Left lung (tissue), 10 donors: Measurements from ENCODE around the gene RGS11. TPM values are rescaled to one million over a fixed set of nuclear protein-coding genes. Genes with fewer than 3 reads are reported as not detected.

Source experiments
- ATAC-seq: fragments of 200-7000 bp; cut with Tn5 transposase; one replicate; pipeline ENCODE4 v1.9.1; 2020; ENCODE audit warnings: moderate library complexity
- DNase-seq, 4 donors: peaks; one replicate each; pipeline ENCODE4 v3.0.0-alpha.2; 2013 to 2020
- H3K27ac ChIP-seq, 2 donors: fragments of 200-600 bp; sonication (generic) in 1 of 2; one replicate each; pipeline versions ENCODE4 v1.5.0 to v1.8.0; 2020 to 2021
- H3K27me3 ChIP-seq, 2 donors: fragments of 200-600 bp; sonication (generic) in 1 of 2; one replicate each; pipeline versions ENCODE4 v1.5.0 to v1.8.0; 2020 to 2021
- H3K36me3 ChIP-seq, 2 donors: fragments of 200-600 bp; sonication (generic) in 1 of 2; one replicate each; pipeline versions ENCODE4 v1.5.0 to v1.8.0; 2020 to 2021
- H3K4me1 ChIP-seq, 2 donors: fragments of 200-600 bp; one replicate each; pipeline ENCODE4 v1.8.0; 2021
- H3K4me3 ChIP-seq, 2 donors: fragments of 200-600 bp; sonication (generic) in 1 of 2; one replicate each; pipeline versions ENCODE4 v1.5.0 to v1.8.0; 2020 to 2021; ENCODE audit warnings: mild to moderate bottlenecking in 1 of 2
- H3K9me3 ChIP-seq, 2 donors: fragments of 200-600 bp; sonication (generic) in 1 of 2; one replicate each; pipeline versions ENCODE4 v1.5.0 to v1.8.0; 2020 to 2021
- intact Hi-C, 2 donors: fragments of 100-400 bp; cut with DNase I; formaldehyde crosslinking; loops; one replicate each; pipeline versions ENCODE4 v1.11.2 to v1.14.2; 2022
- polyA plus RNA-seq, 6 donors: library from polyadenylated mRNA; unstranded; fragments of 120-200 nt; gene quantifications; one replicate each; pipeline ENCODE4 v1.2.1, GENCODE V29; 2013; ENCODE audit not compliant: insufficient read length in 6 of 6
- total RNA-seq, 2 donors: library from RNA; stranded (reverse); fragmentation: NEBNext Ultra II Directional; extraction: Animal tissue kit (Norgen Biotek cat#: 25700); gene quantifications; one replicate each; pipeline ENCODE4 v1.2.1, GENCODE V29; 2021
- TF ChIP-seq, protein P1 (sequence below), 2 donors: fragments of 200-600 bp; sonication (generic) in 1 of 2; IDR thresholded peaks; one replicate each; pipeline versions ENCODE4 v1.5.0 to v1.8.0; 2021; ENCODE audit warnings: antibody characterized with exemption in 2 of 2
- donor health status: DM: no; HTN: yes; CAD: no.
- donor health status: DM: no; HTN: no; CAD: no.

Gene RGS11
- total and polyA plus RNA-seq, 8 donors: 1.8 to 8.3 (median 4.1) TPM

DNA sequence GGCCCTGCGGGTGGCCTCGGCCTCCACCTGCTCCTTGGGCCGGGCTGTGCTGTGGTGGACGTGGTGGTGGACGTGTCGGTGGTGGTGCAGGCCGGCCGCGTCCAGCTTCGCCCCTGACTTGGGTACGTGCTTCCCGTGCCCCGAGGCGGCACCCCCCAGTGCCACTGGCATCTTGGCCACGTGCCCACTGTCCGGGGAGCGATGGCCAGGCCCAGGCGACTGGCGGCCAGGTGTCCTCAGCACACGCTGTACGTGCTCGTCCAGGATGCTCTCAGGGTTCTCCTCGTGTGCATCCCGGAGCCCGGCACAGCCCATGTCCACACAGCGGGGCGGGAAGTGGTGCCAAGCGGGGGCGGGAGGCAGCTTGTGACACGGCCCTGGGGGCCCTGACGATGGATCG, 22.1 kb upstream of the RGS11 start:
- DNase-seq (peak in 1 of 4 donors; percentile 62), ATAC-seq (no peak)
- intact Hi-C loops: no loop called here
- H3K4me3 ChIP-seq: no peak overlapping the region
- no peaks in the 10 kb centered on the region for H3K27me3 ChIP-seq
- H3K9me3 ChIP-seq: no peaks in the 10 kb centered on the region
- no peaks in the 10 kb centered on the region for H3K4me1 ChIP-seq
- TF ChIP-seq, protein P1, sequence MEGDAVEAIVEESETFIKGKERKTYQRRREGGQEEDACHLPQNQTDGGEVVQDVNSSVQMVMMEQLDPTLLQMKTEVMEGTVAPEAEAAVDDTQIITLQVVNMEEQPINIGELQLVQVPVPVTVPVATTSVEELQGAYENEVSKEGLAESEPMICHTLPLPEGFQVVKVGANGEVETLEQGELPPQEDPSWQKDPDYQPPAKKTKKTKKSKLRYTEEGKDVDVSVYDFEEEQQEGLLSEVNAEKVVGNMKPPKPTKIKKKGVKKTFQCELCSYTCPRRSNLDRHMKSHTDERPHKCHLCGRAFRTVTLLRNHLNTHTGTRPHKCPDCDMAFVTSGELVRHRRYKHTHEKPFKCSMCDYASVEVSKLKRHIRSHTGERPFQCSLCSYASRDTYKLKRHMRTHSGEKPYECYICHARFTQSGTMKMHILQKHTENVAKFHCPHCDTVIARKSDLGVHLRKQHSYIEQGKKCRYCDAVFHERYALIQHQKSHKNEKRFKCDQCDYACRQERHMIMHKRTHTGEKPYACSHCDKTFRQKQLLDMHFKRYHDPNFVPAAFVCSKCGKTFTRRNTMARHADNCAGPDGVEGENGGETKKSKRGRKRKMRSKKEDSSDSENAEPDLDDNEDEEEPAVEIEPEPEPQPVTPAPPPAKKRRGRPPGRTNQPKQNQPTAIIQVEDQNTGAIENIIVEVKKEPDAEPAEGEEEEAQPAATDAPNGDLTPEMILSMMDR (IDR thresholded peaks at IDR 0.05): no peak
- H3K36me3 ChIP-seq: peaks cover 0 to 75% of the 10 kb centered on the region in 2 donors
- no peak overlapping the region for H3K27ac ChIP-seq

DNA sequence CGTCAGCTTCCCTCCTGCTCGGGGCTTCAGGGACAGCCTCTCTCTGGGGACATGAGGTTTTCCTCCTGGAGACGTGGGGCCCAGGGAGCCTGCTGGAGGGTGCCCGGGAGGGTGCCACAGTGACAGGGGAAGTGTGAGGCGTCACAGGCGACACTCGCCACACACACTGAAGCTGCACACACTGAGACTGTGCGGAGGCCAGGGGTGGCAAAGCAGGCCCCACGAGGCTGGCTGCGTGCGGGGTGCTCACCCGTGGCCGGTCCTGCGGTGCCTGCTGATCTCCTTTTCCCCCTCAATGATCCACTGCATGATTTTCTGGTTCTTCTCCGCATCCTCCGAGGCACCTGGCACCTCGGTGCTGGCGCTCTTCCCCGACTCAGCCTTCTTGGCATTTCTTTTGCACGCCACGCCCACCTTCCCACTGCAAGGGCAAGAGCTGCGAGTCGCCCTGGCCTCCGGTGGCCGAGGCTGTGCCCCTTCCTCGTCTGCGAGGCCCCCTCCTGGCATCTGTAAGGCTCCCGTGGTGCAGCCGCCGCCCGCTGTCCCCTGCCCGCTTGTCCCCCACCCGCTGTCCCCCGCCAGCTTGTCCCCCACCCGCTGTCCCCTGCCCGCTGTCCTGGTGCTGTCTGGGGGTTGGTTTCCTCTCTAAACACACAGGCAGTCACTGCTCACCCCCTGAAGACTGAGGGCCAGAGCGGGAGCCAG, 21.2 kb upstream of the RGS11 start:
- DNase-seq: no peak
- TF ChIP-seq, protein P1 (IDR thresholded peaks at IDR 0.05): no peak
- peaks cover 0 to 75% of the 10 kb centered on the region in 2 donors for H3K36me3 ChIP-seq
- intact Hi-C loops: no loop called here
- ATAC-seq: no peak
- H3K27me3 ChIP-seq: no peaks in the 10 kb centered on the region
- no peaks in the 10 kb centered on the region for H3K9me3 ChIP-seq
- H3K4me1 ChIP-seq: no peaks in the 10 kb centered on the region
- H3K27ac ChIP-seq: no peak overlapping the region
- no peak overlapping the region for H3K4me3 ChIP-seq

DNA sequence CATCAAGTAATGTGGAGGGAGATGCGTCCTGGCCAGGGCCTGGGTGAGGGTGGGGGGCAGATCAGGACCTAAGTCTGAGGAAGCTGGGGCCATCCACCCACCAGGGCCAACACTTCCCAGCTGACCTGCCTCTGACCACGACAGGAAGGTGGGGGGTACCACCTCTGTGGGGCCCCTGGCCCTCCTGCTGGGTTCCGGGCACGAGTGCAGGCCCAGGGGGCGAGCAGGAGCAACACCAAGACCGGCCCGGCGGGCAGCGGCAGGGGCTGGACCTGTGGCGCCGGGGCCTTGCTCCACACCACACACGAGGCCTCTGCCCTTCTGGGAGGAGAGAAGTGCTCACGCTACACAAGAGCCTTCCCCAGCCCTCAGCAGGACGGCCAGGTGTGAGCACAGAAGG, 20.5 kb upstream of the RGS11 start:
- TF ChIP-seq, protein P1 (IDR thresholded peaks at IDR 0.05): no peak
- ATAC-seq (no peak), DNase-seq (no peak)
- H3K27me3 ChIP-seq: no peaks in the 10 kb centered on the region
- H3K4me1 ChIP-seq: no peaks in the 10 kb centered on the region
- no peak overlapping the region for H3K4me3 ChIP-seq
- H3K27ac ChIP-seq: no peak overlapping the region
- intact Hi-C loops: no loop called here
- no peaks in the 10 kb centered on the region for H3K9me3 ChIP-seq
- H3K36me3 ChIP-seq: peaks cover 0 to 75% of the 10 kb centered on the region in 2 donors

DNA sequence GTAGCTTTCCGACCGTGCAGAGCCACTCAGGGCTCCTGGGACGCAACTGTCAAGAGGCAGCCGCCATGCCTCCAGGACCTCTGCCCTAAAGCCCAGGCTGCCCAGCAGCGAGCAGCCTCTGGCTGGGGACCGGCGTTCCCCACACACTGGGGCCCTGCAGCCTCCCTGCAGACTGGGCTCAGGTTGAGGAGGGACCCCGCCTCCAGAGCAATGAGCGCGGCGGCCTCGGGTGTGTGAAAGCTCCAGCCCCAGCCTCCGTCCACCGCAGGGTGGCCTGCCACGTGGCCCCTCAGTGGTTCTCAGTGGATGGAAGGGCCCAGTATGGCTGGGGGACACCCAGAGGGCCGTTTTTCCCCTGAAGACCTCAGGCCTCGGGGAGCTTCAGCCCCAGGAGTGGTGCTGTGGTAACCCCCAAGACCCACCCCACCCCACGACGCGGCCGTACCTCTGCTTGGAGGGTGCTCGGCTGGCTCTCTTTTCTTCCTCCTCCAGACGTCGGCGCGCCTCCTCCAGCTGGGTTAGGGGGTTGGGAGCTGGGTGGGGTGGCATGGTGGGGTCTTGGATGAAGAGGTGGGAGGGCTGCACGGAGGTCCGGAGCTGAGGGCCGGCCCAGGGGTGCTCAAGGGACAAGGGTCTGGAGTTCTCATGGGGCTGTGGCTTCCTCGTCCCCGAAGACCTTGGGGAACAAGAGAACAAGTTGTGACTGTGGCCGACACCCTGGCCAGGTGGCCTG, 17.5 kb upstream of the RGS11 start:
- ATAC-seq (no peak), DNase-seq (peak in 1 of 4 donors; percentile 67)
- H3K27ac ChIP-seq: no peak overlapping the region
- no peak overlapping the region for H3K4me3 ChIP-seq
- no peaks in the 10 kb centered on the region for H3K9me3 ChIP-seq
- H3K4me1 ChIP-seq: no peaks in the 10 kb centered on the region
- intact Hi-C loops: no loop called here
- no peaks in the 10 kb centered on the region for H3K27me3 ChIP-seq
- peaks cover 0 to 86% of the 10 kb centered on the region in 2 donors for H3K36me3 ChIP-seq
- TF ChIP-seq, protein P1 (IDR thresholded peaks at IDR 0.05): no peak

DNA sequence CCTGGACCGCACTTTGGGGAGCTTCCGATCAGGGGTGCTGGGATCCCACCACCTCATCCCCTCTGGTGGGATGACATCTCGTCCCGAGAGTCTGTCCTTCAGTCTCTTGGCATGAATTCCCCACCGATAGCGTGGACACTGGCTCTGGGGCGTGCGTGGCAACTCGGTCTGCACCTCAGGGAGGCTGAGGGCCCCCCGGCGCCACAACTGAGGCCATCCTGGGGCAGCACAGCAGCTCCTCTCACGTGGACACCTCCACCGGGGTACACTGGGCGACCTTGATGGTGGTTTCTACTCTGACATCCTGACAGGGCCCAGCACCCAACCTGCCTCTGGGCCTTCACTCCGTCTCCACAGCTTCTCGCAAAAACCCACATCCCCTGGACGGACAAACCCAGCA, 15.8 kb upstream of the RGS11 start:
- H3K9me3 ChIP-seq: no peaks in the 10 kb centered on the region
- no peak overlapping the region for H3K4me3 ChIP-seq
- DNase-seq (no peak), ATAC-seq (no peak)
- H3K4me1 ChIP-seq: no peaks in the 10 kb centered on the region
- peaks cover 0 to 86% of the 10 kb centered on the region in 2 donors for H3K36me3 ChIP-seq
- TF ChIP-seq, protein P1 (IDR thresholded peaks at IDR 0.05): no peak
- no peaks in the 10 kb centered on the region for H3K27me3 ChIP-seq
- no peak overlapping the region for H3K27ac ChIP-seq
- intact Hi-C loops: no loop called here
